ENCODE data around the gene IPO4.

IPO4 gene

DNA sequence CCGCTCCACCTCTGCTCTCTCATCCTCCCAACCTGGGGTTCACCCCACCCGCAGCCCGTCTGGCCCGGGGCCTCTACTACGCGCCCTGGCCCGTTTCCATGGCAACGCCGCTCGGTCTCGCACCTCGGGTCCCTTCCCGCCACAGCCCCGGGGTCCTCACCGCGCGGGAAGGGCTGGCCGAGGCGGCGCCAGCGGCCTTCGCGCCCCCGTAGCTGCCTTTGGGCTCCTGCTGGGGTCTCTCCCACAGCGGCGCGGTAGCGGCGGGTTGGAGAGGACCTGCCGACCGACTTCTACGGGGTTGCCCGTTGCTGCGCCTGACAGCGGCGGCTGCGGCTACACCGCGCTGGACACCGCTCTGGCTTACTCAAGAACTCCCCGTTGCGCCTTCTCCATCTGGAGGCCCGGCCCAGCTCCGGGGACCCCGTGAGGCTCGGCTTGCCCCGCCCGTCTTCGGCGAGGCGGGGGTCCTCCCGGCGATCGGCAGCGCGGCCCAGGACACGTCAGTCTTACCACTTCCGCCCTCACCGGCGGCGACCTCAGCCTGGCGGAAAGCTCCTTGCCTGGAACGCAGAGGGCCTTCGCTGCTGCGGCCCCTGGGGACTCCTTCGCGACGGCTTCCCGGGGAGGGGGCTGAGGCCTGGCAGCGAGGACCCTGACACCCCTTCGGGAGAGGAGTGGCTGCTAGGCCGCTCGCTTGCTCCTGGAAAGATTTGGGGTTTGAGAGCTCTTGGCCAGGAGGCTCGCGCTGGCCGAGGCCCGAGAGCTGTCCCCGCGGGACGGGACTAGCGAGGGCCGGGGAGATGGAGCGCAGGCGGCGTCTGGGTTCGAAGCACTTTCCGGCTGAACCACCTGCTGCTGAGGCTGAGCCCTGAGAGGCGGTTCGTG, 6.8 kb upstream of the IPO4 start, which contains the start of gene TM9SF1 (continued):
- TF ChIP-seq, protein P1, sequence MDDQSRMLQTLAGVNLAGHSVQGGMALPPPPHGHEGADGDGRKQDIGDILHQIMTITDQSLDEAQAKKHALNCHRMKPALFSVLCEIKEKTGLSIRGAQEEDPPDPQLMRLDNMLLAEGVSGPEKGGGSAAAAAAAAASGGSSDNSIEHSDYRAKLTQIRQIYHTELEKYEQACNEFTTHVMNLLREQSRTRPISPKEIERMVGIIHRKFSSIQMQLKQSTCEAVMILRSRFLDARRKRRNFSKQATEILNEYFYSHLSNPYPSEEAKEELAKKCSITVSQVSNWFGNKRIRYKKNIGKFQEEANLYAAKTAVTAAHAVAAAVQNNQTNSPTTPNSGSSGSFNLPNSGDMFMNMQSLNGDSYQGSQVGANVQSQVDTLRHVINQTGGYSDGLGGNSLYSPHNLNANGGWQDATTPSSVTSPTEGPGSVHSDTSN (CRISPR knock-in tag; IDR thresholded peaks at IDR 0.05) = peak; percentile 32; the same call in 1 of the 2 replicates
- TF ChIP-seq ZNF223 (tag by site-specific recombination; IDR thresholded peaks at IDR 0.05) = no peak
- TF ChIP-seq, protein P2, sequence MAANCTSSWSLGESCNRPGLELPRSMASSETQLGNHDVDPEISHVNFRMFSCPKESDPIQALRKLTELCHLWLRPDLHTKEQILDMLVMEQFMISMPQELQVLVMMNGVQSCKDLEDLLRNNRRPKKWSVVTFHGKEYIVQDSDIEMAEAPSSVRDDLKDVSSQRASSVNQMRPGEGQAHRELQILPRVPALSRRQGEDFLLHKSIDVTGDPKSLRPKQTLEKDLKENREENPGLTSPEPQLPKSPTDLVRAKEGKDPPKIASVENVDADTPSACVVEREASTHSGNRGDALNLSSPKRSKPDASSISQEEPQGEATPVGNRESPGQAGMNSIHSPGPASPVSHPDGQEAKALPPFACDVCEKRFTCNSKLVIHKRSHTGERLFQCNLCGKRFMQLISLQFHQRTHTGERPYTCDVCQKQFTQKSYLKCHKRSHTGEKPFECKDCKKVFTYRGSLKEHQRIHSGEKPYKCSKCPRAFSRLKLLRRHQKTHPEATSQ (tag by site-specific recombination; IDR thresholded peaks at IDR 0.05) = 0 out of 2 replicates have a peak, but pooled peaks have one; percentile 25
- TF ChIP-seq ZNF202 (tag by site-specific recombination; IDR thresholded peaks at IDR 0.05; ENCODE audit: borderline replicate concordance) = no peak
- TF ChIP-seq, protein P3, sequence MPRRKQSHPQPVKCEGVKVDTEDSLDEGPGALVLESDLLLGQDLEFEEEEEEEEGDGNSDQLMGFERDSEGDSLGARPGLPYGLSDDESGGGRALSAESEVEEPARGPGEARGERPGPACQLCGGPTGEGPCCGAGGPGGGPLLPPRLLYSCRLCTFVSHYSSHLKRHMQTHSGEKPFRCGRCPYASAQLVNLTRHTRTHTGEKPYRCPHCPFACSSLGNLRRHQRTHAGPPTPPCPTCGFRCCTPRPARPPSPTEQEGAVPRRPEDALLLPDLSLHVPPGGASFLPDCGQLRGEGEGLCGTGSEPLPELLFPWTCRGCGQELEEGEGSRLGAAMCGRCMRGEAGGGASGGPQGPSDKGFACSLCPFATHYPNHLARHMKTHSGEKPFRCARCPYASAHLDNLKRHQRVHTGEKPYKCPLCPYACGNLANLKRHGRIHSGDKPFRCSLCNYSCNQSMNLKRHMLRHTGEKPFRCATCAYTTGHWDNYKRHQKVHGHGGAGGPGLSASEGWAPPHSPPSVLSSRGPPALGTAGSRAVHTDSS (tag by site-specific recombination; IDR thresholded peaks at IDR 0.05) = peak; percentile 45; the same call in 1 of the 2 replicates
- TF ChIP-seq ZBTB20 (tag by site-specific recombination; IDR thresholded peaks at IDR 0.05) = peak; percentile 94
- TF ChIP-seq MYNN (tag by site-specific recombination; IDR thresholded peaks at IDR 0.05; ENCODE audit: borderline replicate concordance) = no peak
- no peak for TF ChIP-seq ZNF768 (tag by site-specific recombination; IDR thresholded peaks at IDR 0.05)
- TF ChIP-seq ZNF121 (tag by site-specific recombination; IDR thresholded peaks at IDR 0.05) = peak; percentile 48; the same call in 1 of the 2 replicates
- no peak for TF ChIP-seq ZNF184 (tag by site-specific recombination; IDR thresholded peaks at IDR 0.05)
- no peak for TF ChIP-seq ZNF302 (tag by site-specific recombination; IDR thresholded peaks at IDR 0.05; ENCODE audit: low read depth)
- peak; percentile 78 for TF ChIP-seq SP3 (tag by site-specific recombination; IDR thresholded peaks at IDR 0.05)
- TF ChIP-seq ZNF585B (tag by site-specific recombination; IDR thresholded peaks at IDR 0.05) = no peak
- no peak for TF ChIP-seq ZNF529 (tag by site-specific recombination; IDR thresholded peaks at IDR 0.05; ENCODE audit: insufficient replicate concordance)
- TF ChIP-seq ZNF837 (tag by site-specific recombination; IDR thresholded peaks at IDR 0.05) = no peak
- TF ChIP-seq ZNF146 (tag by site-specific recombination; IDR thresholded peaks at IDR 0.05) = no peak
- TF ChIP-seq, protein P4, sequence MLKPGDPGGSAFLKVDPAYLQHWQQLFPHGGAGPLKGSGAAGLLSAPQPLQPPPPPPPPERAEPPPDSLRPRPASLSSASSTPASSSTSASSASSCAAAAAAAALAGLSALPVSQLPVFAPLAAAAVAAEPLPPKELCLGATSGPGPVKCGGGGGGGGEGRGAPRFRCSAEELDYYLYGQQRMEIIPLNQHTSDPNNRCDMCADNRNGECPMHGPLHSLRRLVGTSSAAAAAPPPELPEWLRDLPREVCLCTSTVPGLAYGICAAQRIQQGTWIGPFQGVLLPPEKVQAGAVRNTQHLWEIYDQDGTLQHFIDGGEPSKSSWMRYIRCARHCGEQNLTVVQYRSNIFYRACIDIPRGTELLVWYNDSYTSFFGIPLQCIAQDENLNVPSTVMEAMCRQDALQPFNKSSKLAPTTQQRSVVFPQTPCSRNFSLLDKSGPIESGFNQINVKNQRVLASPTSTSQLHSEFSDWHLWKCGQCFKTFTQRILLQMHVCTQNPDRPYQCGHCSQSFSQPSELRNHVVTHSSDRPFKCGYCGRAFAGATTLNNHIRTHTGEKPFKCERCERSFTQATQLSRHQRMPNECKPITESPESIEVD (tag by site-specific recombination; IDR thresholded peaks at IDR 0.05) = no peak
- no peak for TF ChIP-seq ZNF677 (tag by site-specific recombination; IDR thresholded peaks at IDR 0.05)
- no peak for TF ChIP-seq ZNF747 (tag by site-specific recombination; IDR thresholded peaks at IDR 0.05)
- TF ChIP-seq, protein P5, sequence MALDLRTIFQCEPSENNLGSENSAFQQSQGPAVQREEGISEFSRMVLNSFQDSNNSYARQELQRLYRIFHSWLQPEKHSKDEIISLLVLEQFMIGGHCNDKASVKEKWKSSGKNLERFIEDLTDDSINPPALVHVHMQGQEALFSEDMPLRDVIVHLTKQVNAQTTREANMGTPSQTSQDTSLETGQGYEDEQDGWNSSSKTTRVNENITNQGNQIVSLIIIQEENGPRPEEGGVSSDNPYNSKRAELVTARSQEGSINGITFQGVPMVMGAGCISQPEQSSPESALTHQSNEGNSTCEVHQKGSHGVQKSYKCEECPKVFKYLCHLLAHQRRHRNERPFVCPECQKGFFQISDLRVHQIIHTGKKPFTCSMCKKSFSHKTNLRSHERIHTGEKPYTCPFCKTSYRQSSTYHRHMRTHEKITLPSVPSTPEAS (tag by site-specific recombination; IDR thresholded peaks at IDR 0.05) = peak; percentile 49; the same call in 1 of the 2 replicates
- TF ChIP-seq OVOL3 (tag by site-specific recombination; IDR thresholded peaks at IDR 0.05) = 0 out of 2 replicates have a peak, but pooled peaks have one; percentile 23
- no peak for TF ChIP-seq EGR2 (tag by site-specific recombination; IDR thresholded peaks at IDR 0.05; ENCODE audit: low read depth)
- no peak for TF ChIP-seq ZNF626 (tag by site-specific recombination; IDR thresholded peaks at IDR 0.05)
- TF ChIP-seq, protein P6, sequence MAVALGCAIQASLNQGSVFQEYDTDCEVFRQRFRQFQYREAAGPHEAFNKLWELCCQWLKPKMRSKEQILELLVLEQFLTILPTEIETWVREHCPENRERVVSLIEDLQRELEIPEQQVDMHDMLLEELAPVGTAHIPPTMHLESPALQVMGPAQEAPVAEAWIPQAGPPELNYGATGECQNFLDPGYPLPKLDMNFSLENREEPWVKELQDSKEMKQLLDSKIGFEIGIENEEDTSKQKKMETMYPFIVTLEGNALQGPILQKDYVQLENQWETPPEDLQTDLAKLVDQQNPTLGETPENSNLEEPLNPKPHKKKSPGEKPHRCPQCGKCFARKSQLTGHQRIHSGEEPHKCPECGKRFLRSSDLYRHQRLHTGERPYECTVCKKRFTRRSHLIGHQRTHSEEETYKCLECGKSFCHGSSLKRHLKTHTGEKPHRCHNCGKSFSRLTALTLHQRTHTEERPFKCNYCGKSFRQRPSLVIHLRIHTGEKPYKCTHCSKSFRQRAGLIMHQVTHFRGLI (tag by site-specific recombination; IDR thresholded peaks at IDR 0.05) = no peak
- peak; percentile 88 for TF ChIP-seq GLIS2 (tag by site-specific recombination; IDR thresholded peaks at IDR 0.05)
- TF ChIP-seq ZNF791 (tag by site-specific recombination; IDR thresholded peaks at IDR 0.05) = no peak
- TF ChIP-seq ZBTB1 (tag by site-specific recombination; IDR thresholded peaks at IDR 0.05) = no peak
- TF ChIP-seq ZEB2 (tag by site-specific recombination; IDR thresholded peaks at IDR 0.05) = peak; percentile 89
- TF ChIP-seq ZBTB7A (tag by site-specific recombination; IDR thresholded peaks at IDR 0.05; ENCODE audit: low read depth) = peak; percentile 95
- TF ChIP-seq MZF1 (tag by site-specific recombination; IDR thresholded peaks at IDR 0.05; ENCODE audit: borderline replicate concordance) = no peak
- no peak for TF ChIP-seq SALL2 (tag by site-specific recombination; IDR thresholded peaks at IDR 0.05; ENCODE audit: borderline replicate concordance)
